ENCODE measurements around the gene THAP7.
A peak's percentile ranks its signal among the peaks of the same experiment; 100 is the strongest.
"Not testable (repeated sequence)": the region's sequence is repeated elsewhere in the genome, so short reads cannot be mapped to it uniquely, and the experiment has no call there.

The THAP7 gene

DNA sequence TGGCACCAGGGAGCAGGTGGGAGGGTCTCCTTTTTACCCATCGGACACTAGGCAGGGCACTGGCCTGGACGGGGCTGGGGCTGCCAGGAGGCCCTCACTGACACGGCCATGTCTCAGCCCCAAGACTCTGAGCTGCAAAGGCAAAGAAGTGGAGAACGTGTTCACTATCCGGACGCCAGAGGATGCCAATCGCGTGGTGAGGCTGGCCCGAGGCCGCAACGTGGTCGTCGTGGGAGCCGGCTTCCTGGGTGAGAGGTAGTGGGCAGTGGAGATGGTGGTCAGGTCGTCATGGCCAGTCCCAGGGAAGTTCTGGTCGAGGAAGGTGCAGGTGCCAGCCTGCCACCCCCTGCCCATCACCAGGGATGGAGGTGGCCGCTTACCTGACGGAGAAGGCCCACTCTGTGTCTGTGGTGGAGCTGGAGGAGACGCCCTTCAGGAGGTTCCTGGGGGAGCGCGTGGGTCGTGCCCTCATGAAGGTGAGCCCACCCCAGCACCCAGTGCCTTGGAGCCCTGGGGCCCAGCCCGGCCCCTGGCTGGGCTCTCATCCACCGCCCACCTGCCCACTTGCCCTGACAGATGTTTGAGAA, 25.5 kb downstream of the THAP7 start:
- H3K27me3 ChIP-seq (ENCODE audit: control insufficient read depth, insufficient read depth, low read length), result peaks cover 69% of the 10 kb centered on the region

DNA sequence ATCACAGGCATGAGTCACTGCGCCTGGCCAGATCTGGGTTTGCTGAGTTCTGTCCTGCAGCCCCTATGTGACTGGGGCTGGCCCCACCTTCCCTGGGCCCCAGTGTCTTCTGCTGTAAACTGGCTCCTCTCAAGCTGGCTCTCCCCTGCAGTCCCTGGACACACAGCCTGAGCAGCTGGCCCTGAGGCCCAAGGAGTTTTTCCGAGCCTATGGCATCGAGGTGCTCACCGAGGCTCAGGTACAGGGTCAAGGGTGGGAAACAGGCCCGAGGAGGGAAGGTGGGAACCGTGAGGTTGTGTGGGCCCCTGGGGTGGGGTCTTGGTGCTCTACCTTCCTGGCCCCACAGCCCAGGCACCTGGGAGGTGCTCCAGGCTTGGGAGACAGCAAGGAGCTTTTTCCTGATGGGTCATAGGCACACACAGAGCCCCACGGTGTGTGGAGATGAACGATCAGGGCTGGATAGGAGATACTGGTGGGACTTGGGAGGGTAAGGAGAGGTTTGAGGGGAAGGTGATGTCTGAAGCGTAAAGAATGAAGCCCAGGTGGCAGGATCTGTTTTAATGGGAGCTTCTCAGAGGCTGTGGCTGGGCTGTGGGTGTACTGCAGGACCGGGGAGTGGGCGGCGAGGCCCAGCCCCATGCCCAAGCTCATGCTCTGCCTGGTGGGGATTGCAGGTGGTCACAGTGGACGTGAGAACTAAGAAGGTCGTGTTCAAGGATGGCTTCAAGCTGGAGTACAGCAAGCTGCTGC, 26.2 kb downstream of the THAP7 start:
- no peak overlapping the region for H3K4me3 ChIP-seq (ENCODE audit: low read depth, low read length)
- H3K4me1 ChIP-seq (ENCODE audit: control insufficient read depth, insufficient read depth, low read length), result peaks cover 9% of the 10 kb centered on the region
- no peak overlapping the region for H3K9ac ChIP-seq (ENCODE audit: low read depth, low read length)
- no peaks in the 10 kb centered on the region for H3K36me3 ChIP-seq (ENCODE audit: control insufficient read depth, insufficient read depth, low read length)
- H3K27me3 ChIP-seq (ENCODE audit: control insufficient read depth, insufficient read depth, low read length), result peaks cover 71% of the 10 kb centered on the region
- H3K9me3 ChIP-seq (ENCODE audit: control insufficient read depth, insufficient read depth, low read length), result no peaks in the 10 kb centered on the region

More for the DNA sequence above, 25.5 kb downstream of the THAP7 start:
- Histone ChIP-seq H3K4me3 (ENCODE audit: low read depth, low read length) (no peak overlapping the region), H3K36me3 (ENCODE audit: control insufficient read depth, insufficient read depth, low read length) (no peaks in the 10 kb centered on the region), H3K4me1 (ENCODE audit: control insufficient read depth, insufficient read depth, low read length) (peaks cover 11% of the 10 kb centered on the region), H3K9me3 (ENCODE audit: control insufficient read depth, insufficient read depth, low read length) (no peaks in the 10 kb centered on the region), H3K9ac (ENCODE audit: low read depth, low read length) (no peak overlapping the region)

DNA sequence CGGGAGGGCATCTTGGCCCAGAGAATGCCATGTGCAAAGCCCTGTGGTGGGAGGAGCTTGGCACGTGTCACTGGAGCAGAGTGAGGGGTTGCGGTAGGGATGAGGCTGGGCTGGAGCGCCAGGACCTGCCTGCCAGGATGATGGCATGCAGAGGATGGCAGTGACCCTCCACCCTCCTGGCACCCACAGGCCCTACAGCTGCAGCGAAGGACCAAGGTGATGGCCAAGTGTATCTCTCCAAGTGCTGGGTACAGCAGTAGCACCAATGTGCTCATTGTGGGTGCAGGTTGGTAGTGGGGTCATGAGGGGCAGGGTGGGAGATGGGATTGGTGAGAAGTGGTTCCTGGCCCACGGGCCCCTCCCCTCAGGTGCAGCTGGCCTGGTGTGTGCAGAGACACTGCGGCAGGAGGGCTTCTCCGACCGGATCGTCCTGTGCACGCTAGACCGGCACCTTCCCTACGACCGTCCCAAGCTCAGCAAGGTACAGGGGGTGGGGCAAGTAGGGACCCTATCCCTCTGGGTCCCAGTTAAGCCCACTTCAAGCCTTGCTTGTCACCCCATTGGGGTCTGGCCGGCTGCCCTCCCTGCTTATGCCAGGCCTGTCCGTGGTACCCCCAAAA, 27.5 kb downstream of the THAP7 start:
- Histone ChIP-seq H3K36me3 (ENCODE audit: control insufficient read depth, insufficient read depth, low read length) (no peaks in the 10 kb centered on the region), H3K4me1 (ENCODE audit: control insufficient read depth, insufficient read depth, low read length) (peaks cover 2% of the 10 kb centered on the region), H3K9me3 (ENCODE audit: control insufficient read depth, insufficient read depth, low read length) (no peaks in the 10 kb centered on the region), H3K4me3 (ENCODE audit: low read depth, low read length) (no peak overlapping the region), H3K9ac (ENCODE audit: low read depth, low read length) (no peak overlapping the region), H3K27me3 (ENCODE audit: control insufficient read depth, insufficient read depth, low read length) (peaks cover 72% of the 10 kb centered on the region)

DNA sequence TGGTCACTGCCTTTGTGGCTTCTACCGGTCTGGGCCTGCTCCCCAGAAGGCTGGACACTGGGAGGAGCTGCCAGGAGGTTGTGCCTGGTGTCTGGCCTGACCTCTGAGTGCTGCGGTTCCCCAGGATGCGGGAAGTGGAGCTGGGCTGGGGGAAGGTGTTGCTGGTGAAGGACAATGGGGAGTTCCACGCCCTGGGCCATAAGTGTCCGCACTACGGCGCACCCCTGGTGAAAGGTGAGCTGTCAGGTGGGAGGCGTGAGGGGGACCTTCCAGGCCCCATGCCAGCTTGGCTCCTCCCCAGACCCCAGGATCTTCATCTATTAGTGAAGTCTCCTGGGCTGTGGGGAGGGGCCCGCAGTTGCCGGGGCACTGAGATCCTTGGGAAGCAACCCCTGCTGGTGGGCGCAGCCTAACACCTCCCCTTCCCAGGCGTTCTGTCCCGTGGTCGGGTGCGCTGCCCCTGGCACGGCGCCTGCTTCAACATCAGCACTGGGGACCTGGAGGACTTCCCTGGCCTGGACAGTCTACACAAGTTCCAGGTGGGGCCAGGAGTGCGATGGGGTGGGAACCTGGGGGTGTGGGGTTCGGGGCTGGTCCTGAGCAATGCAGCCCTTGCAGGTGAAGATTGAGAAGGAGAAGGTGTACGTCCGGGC, 28.2 kb downstream of the THAP7 start:
- H3K9me3 ChIP-seq (ENCODE audit: control insufficient read depth, insufficient read depth, low read length), result no peaks in the 10 kb centered on the region
- H3K9ac ChIP-seq (ENCODE audit: low read depth, low read length), result no peak overlapping the region
- no peaks in the 10 kb centered on the region for H3K4me1 ChIP-seq (ENCODE audit: control insufficient read depth, insufficient read depth, low read length)
- H3K36me3 ChIP-seq (ENCODE audit: control insufficient read depth, insufficient read depth, low read length), result no peaks in the 10 kb centered on the region
- no peak overlapping the region for H3K4me3 ChIP-seq (ENCODE audit: low read depth, low read length)
- H3K27me3 ChIP-seq (ENCODE audit: control insufficient read depth, insufficient read depth, low read length), result peaks cover 76% of the 10 kb centered on the region

DNA sequence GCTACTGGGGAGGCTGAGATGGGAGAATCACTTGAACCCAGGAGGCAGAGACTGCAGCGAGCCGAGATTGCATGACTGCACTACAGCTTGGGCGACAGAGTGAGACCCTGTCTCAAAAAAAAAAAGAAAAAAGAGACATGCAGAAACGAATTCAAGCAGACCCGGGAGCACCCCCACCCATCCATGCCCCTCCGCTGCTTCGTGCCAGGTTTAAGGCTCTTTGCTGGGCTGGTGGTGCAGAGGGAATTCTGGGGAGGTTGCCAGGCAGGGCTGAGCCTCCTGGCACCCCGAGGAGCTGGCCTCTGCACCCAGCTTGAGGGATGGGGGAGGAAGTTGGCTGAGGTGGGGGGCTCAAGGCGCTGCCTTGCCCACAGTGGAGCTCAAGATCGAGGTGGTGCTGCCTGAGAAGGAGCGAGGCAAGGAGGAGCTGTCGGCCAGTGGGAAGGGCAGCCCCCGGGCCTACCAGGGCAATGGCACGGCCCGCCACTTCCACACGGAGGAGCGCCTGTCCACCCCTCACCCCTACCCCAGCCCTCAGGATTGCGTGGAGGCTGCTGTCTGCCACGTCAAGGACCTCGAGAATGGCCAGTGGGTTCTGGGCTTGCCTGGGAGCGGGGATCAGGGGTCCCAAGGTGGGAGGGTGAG, 28.9 kb downstream of the THAP7 start:
- Histone ChIP-seq H3K27me3 (ENCODE audit: control insufficient read depth, insufficient read depth, low read length) (peaks cover 77% of the 10 kb centered on the region), H3K9ac (ENCODE audit: low read depth, low read length) (no peak overlapping the region), H3K36me3 (ENCODE audit: control insufficient read depth, insufficient read depth, low read length) (no peaks in the 10 kb centered on the region), H3K9me3 (ENCODE audit: control insufficient read depth, insufficient read depth, low read length) (no peaks in the 10 kb centered on the region), H3K4me1 (ENCODE audit: control insufficient read depth, insufficient read depth, low read length) (peaks cover 4% of the 10 kb centered on the region), H3K4me3 (ENCODE audit: low read depth, low read length) (no peak overlapping the region)

DNA sequence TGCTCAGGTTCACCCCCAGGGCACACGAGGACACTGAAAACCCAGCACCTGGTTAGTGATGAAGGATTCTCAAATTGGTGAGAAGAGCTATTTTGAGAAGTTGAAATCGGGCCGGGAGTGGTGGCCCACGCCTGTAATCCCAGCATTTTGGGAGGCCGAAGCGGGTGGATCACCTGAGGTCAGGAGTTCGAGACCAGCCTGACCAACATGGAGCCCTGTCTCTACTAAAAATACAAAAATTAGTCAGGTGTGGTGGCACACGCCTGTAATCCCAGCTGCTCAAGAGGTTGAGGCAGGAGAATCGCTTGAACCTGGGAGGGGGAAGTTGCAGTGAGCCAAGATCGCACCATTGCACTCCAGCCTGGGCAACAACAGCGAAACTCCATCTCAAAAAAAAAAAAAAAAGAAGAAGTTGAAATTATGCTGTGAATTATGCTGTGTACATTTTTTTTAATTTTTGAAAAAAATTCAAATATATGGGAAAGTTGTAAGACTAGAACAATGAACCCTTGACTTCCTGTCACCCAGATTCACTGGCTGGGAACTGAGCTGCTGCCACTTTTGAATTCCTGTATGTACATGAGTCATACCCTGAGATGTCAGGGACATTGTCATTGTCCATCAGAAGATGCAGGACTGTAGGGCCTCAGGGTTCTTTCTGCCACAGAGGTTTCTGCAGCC, 29.8 kb downstream of the THAP7 start:
- H3K4me1 ChIP-seq (ENCODE audit: control insufficient read depth, insufficient read depth, low read length); H3K9ac ChIP-seq (ENCODE audit: low read depth, low read length); H3K36me3 ChIP-seq (ENCODE audit: control insufficient read depth, insufficient read depth, low read length); H3K4me3 ChIP-seq (ENCODE audit: low read depth, low read length); H3K9me3 ChIP-seq (ENCODE audit: control insufficient read depth, insufficient read depth, low read length): not testable (repeated sequence)
- peaks cover 75% of the 10 kb centered on the region for H3K27me3 ChIP-seq (ENCODE audit: control insufficient read depth, insufficient read depth, low read length)

DNA sequence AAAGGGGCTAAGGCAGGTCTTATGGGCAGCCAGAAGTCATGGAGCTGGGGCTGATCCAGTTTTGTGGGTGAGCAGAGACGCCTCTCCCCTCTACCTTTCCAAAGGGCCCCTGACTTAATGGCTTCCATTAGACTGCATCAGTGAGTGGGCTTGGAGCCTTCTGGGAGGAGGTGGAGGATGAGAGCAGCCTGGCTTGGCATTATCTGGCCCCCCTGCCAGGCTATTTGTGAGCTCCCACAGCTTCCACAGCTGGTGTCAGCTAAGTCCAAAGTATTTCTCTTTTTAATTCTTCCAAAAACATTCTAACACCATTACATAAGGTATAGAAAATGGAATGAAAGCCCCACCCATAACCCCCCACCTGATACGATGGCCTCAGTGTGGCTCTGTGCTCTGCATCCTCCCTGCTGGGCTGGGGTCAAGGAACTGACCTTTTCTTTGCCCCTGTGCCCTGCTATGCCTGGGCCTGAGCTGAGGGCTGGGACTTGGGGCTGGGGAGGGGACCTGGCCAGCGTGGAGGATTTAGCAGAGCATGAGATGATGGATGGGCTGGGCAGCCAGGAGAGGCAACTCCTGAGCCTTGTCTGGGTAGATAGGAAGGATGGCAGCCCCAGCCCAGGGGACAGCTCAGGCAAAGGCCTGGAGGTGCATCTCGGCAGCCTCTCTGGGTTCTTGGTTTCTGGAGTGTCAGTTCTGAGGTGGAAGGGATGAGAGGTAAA, 30.8 kb downstream of the THAP7 start:
- Histone ChIP-seq H3K27me3 (ENCODE audit: control insufficient read depth, insufficient read depth, low read length) (peaks cover 78% of the 10 kb centered on the region), H3K36me3 (ENCODE audit: control insufficient read depth, insufficient read depth, low read length) (no peaks in the 10 kb centered on the region), H3K9ac (ENCODE audit: low read depth, low read length) (no peak overlapping the region), H3K4me1 (ENCODE audit: control insufficient read depth, insufficient read depth, low read length) (peaks cover 4% of the 10 kb centered on the region), H3K9me3 (ENCODE audit: control insufficient read depth, insufficient read depth, low read length) (no peaks in the 10 kb centered on the region), H3K4me3 (ENCODE audit: low read depth, low read length) (no peak overlapping the region)

DNA sequence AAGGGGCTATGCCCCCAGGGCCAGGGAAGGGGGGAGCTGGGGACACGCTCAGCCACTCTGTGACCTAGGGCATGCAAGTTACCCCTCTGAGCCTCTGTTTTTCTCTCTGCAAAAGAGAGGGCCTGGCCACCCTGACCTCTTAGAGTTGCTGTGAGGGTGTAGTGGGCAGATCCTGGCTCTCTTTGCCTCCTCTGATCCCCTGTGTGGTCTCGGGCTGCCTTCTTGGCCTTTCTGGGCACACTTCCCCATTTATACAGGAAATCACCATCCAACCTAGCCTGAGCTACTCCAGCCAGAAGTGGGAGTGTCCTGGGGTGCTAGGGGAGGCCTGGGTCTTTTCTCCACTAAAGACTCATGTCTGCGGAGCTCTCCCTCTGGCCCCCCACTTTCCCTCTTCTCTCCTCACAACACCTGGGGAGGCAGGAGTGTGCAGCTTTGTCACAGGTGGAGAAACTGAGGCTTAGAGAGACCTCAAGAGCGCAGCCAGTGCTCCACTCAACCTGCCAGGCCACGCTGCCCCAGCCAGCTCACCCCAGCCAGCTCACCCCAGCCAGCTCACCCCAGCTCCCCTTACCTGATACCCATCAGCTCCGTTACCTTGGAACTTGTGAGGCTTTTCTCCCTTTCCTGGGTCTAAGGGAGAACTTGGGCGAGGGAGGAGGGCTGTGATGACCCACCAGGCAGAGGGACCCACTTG, 33.5 kb downstream of the THAP7 start:
- H3K36me3 ChIP-seq (ENCODE audit: control insufficient read depth, insufficient read depth, low read length), result no peaks in the 10 kb centered on the region
- H3K4me3 ChIP-seq (ENCODE audit: low read depth, low read length), result peak overlapping the region; percentile 18
- no peak overlapping the region for H3K9ac ChIP-seq (ENCODE audit: low read depth, low read length)
- no peaks in the 10 kb centered on the region for H3K9me3 ChIP-seq (ENCODE audit: control insufficient read depth, insufficient read depth, low read length)
- peaks cover 83% of the 10 kb centered on the region for H3K27me3 ChIP-seq (ENCODE audit: control insufficient read depth, insufficient read depth, low read length)
- peaks cover 7% of the 10 kb centered on the region for H3K4me1 ChIP-seq (ENCODE audit: control insufficient read depth, insufficient read depth, low read length)

DNA sequence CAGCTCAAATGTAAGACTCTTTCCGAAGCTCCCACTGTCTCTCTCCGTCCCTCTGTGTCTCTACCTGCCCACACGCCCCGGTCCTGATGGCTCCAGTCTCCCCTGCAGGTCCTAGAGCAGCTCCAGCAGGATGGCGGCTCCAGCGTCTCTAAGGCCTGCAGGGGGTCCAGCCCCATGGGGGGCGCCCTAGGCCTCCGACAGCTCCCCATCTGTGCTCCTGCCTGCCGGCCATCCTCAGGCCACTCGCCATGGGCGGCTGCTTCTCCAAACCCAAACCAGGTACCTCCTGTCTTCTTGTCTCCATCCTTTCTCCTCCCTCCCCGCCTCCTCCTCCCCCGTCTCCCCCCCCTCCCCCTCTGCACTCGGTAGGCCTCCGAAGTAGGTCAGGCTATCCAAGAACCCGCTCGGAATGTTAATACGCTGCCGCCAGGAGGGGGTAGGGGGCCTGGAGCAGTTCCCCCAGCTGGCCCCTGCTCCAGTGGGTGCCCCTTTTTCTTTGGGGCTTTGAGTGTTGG, 34.2 kb downstream of the THAP7 start:
- no peaks in the 10 kb centered on the region for H3K36me3 ChIP-seq (ENCODE audit: control insufficient read depth, insufficient read depth, low read length)
- H3K9ac ChIP-seq (ENCODE audit: low read depth, low read length), result no peak overlapping the region
- peaks cover 86% of the 10 kb centered on the region for H3K27me3 ChIP-seq (ENCODE audit: control insufficient read depth, insufficient read depth, low read length)

DNA sequence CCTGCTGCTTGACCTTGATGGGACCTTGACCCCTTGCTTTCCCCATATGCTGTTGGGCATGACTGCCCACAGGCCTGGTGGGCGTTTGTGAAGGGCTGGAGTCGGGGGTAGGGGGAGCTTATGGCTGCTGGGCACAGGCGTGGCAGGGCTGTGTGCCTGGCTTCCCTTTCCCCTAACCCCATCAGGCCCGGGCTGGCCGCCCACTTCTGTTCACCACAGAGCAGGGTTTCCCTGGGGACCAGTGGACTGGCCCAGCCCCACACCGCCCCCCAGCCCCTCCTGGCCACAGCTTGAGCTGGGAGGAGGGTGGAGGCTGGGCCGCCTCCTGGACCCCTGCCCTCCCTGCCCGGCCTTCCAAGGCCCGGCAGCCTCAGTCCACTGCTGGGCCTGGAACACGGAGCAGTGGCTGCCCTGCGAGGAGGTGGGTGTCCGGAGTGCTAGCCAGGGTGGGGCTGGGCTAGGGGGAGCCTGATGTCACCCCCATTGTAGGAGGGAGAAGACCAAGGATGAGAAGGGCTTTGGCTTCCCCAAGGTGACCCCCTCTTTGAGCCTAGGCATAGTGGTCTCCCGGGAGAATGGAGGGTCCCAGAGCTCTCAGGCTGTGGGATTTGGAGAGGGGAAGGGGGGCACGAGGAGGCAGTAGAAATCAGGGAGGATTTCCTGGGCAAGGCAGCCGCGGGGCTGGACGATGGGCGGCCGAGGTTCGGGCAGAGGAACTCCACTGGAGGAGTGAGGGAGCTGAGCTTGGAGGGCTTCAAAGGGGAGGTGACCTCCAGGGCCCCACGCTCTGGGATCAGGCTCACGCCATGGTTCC, 34.8 kb downstream of the THAP7 start, which contains the start of gene AIFM3:
AIFM3 (plus strand) TSS at position 373 of the 814 bp plus-strand sequence. CDS start 690 bp downstream, outside the sequence.
- Histone ChIP-seq H3K36me3 (ENCODE audit: control insufficient read depth, insufficient read depth, low read length) (no peaks in the 10 kb centered on the region), H3K4me3 (ENCODE audit: low read depth, low read length) (peak within 1 kb of the TSS; percentile 18), H3K9me3 (ENCODE audit: control insufficient read depth, insufficient read depth, low read length) (no peaks in the 10 kb centered on the region), H3K4me1 (ENCODE audit: control insufficient read depth, insufficient read depth, low read length) (peaks cover 7% of the 10 kb centered on the region), H3K9ac (ENCODE audit: low read depth, low read length) (no peak within 1 kb of the TSS), H3K27me3 (ENCODE audit: control insufficient read depth, insufficient read depth, low read length) (peaks cover 85% of the 10 kb centered on the region)

More for the DNA sequence above, 34.2 kb downstream of the THAP7 start:
- no peak overlapping the region for H3K4me3 ChIP-seq (ENCODE audit: low read depth, low read length)
- H3K4me1 ChIP-seq (ENCODE audit: control insufficient read depth, insufficient read depth, low read length), result peaks cover 7% of the 10 kb centered on the region
- H3K9me3 ChIP-seq (ENCODE audit: control insufficient read depth, insufficient read depth, low read length), result no peaks in the 10 kb centered on the region
